HepG2 (cell line): ENCODE data around the gene ZNF627. TPM values are rescaled to one million over a fixed set of nuclear protein-coding genes. Genes with fewer than 3 reads are reported as not detected.

Experiments
- ATAC-seq: fragments of 200-7000 bp; cut with Tn5 transposase; 3 replicates; pipeline ENCODE4 v1.9.1; 2020; ENCODE audit warnings: mild to moderate bottlenecking, moderate library complexity
- BruUV-seq: library from RNA; stranded (reverse); fragments of 400-500 nt; replicated peaks from 2 replicates; lab custom pipeline; 2021; lab: Mats Ljungman, UMichigan
- CTCF ChIA-PET: fragments of 300-600 bp; formaldehyde crosslinking; extraction: SDS; loops from one replicate; lab custom pipeline; 2021; ENCODE audit warnings: low total read pairs, inconsistent platforms, low intra/inter-chr PET ratio; lab: Yijun Ruan, JAX
- POLR2A ChIA-PET: fragments of 350-600 bp; sonication (Branson Sonifier 250); formaldehyde crosslinking; loops from one replicate; lab custom pipeline; 2020; ENCODE audit warnings: antibody characterized with exemption, inconsistent platforms; lab: Yijun Ruan, JAX
- DNase-seq: peaks from one replicate; pipeline ENCODE4 v3.0.0-alpha.2; 2015; ENCODE audit warnings: low spot score
- FAIRE-seq: peaks from 3 replicates; lab custom pipeline; 2011; peaks lifted over from hg19 to GRCh38; lab: Jason Lieb, UNC
- H2AFZ ChIP-seq: one replicate; pipeline ENCODE4 v1.6.1; 2011; ENCODE audit warnings: low read length, inconsistent platforms
- H3K27ac ChIP-seq: fragments of 300-600 bp; 3 replicates; pipeline ENCODE4 v1.8.0; 2011; ENCODE audit warnings: mixed run types, mild to moderate bottlenecking, mixed read lengths, low read length, inconsistent platforms; ENCODE audit not compliant: insufficient read depth; ENCODE audit errors: extremely low read length
- H3K27me3 ChIP-seq, 2 experiments: fragments of 200-600 bp in 1 of 2; 2 replicates in 1 of 2; 3 replicates in 1 of 2; pipeline versions ENCODE4 v1.6.0 to v1.8.0; 2011; ENCODE audit warnings: low read length in 2 of 2, mild to moderate bottlenecking in 2 of 2, moderate library complexity in 2 of 2, inconsistent platforms in 1 of 2; ENCODE audit not compliant: insufficient read depth in 2 of 2, control insufficient read depth in 1 of 2
- H3K36me3 ChIP-seq, 2 experiments: fragments of 200-600 bp in 1 of 2; replicated peaks in 1 of 2; 2 replicates in 1 of 2; 3 replicates in 1 of 2; pipeline versions ENCODE4 v1.5.1 to v1.8.0; 2011; ENCODE audit warnings: low read length in 2 of 2, inconsistent platforms in 1 of 2; ENCODE audit not compliant: insufficient read depth in 2 of 2, control insufficient read depth in 1 of 2
- H3K4me1 ChIP-seq: 2 replicates; pipeline ENCODE4 v1.5.1; 2012; ENCODE audit warnings: low read length, inconsistent platforms; ENCODE audit not compliant: insufficient read depth
- H3K4me2 ChIP-seq: 2 replicates; pipeline ENCODE4 v1.6.0; 2011; ENCODE audit warnings: low read depth, low read length, inconsistent platforms
- H3K4me3 ChIP-seq, 3 experiments: fragments of 200-600 bp in 1 of 3; sonication (generic), shearing (Covaris generic) in 1 of 3; replicated peaks in 1 of 3; 2 replicates each; pipeline ENCODE4 v1.5.1; 2011 to 2016; ENCODE audit warnings: low read length in 3 of 3, inconsistent platforms in 2 of 3, low read depth in 2 of 3, mild to moderate bottlenecking in 2 of 3, control low read depth in 1 of 3, mixed read lengths in 1 of 3; ENCODE audit not compliant: insufficient read depth in 1 of 3
- H3K79me2 ChIP-seq: one replicate; pipeline ENCODE4 v1.6.1; 2011; ENCODE audit warnings: low read length, inconsistent platforms; ENCODE audit not compliant: insufficient read depth
- H3K9ac ChIP-seq: 2 replicates; pipeline ENCODE4 v1.6.0; 2011; ENCODE audit warnings: mild to moderate bottlenecking, low read depth, low read length, inconsistent platforms; ENCODE audit not compliant: insufficient read depth
- H3K9me3 ChIP-seq: 2 replicates; pipeline ENCODE4 v1.5.1; 2012; ENCODE audit warnings: mild to moderate bottlenecking, low read length
- H4K20me1 ChIP-seq: 2 replicates; pipeline ENCODE4 v1.6.0; 2011; ENCODE audit warnings: inconsistent platforms, mild to moderate bottlenecking, low read length, moderate library complexity; ENCODE audit not compliant: insufficient read depth
- GZF1 ChIP-seq: sonication (generic); formaldehyde crosslinking; IDR thresholded peaks from 2 replicates; pipeline ENCODE4 v1.5.1; 2020; ENCODE audit warnings: mild to moderate bottlenecking, missing genetic modification reagents
- HDAC2 ChIP-seq: sonication (generic); formaldehyde crosslinking; IDR thresholded peaks from 2 replicates; pipeline ENCODE4 v1.4.0; 2020; ENCODE audit warnings: missing genetic modification reagents
- JUND ChIP-seq: sonication (generic); formaldehyde crosslinking; IDR thresholded peaks from 2 replicates; pipeline ENCODE4 v1.8.0; 2022; ENCODE audit warnings: mild to moderate bottlenecking, missing genetic modification reagents
- KAT2B ChIP-seq: fragments of 150-350 bp; IDR thresholded peaks from 2 replicates; pipeline ENCODE4 v1.6.1; 2014; ENCODE audit warnings: low read depth, low read length, borderline replicate concordance
- MTF1 ChIP-seq: sonication (generic); formaldehyde crosslinking; IDR thresholded peaks from 2 replicates; pipeline ENCODE4 v1.5.0; 2020; ENCODE audit warnings: missing genetic modification reagents
- NRL ChIP-seq: sonication (generic); formaldehyde crosslinking; IDR thresholded peaks from 2 replicates; pipeline ENCODE4 v1.5.0; 2020; ENCODE audit warnings: missing genetic modification reagents, mild to moderate bottlenecking, moderate library complexity, borderline replicate concordance
- SOX13 ChIP-seq, 3 experiments: fragments of 450-650 bp in 1 of 3; sonication (generic) in 1 of 3; formaldehyde crosslinking in 1 of 3; IDR thresholded peaks in 2 of 3; conservative IDR thresholded peaks in 1 of 3; 2 replicates each; pipeline versions ENCODE4 v1.5.0 to v1.6.1; 2016 to 2020; ENCODE audit warnings: antibody characterized with exemption in 1 of 3, mild to moderate bottlenecking in 1 of 3, missing compliant biosample characterization in 1 of 3, missing genetic modification reagents in 1 of 3, moderate library complexity in 1 of 3
- SOX6 ChIP-seq, 2 experiments: fragments of 450-650 bp in 1 of 2; sonication (generic) in 1 of 2; formaldehyde crosslinking in 1 of 2; IDR thresholded peaks; 2 replicates each; pipeline versions ENCODE4 v1.4.0 to v1.6.1; 2017 to 2020; ENCODE audit warnings: antibody characterized with exemption in 1 of 2, mild to moderate bottlenecking in 1 of 2, missing genetic modification reagents in 1 of 2
- ZNF143 ChIP-seq: sonication (generic); formaldehyde crosslinking; IDR thresholded peaks from 2 replicates; pipeline ENCODE4 v1.4.0; 2020; ENCODE audit warnings: missing genetic modification reagents
- ZNF572 ChIP-seq: sonication (generic); formaldehyde crosslinking; IDR thresholded peaks from 2 replicates; pipeline ENCODE4 v1.5.1; 2020; ENCODE audit warnings: mild to moderate bottlenecking, missing genetic modification reagents
- ZNF75D ChIP-seq: sonication (generic); formaldehyde crosslinking; IDR thresholded peaks from 2 replicates; pipeline ENCODE4 v1.8.1; 2023; ENCODE audit warnings: missing genetic modification reagents, mild to moderate bottlenecking, borderline replicate concordance
- ZSCAN29 ChIP-seq: sonication (generic); formaldehyde crosslinking; conservative IDR thresholded peaks from 2 replicates; pipeline ENCODE4 v1.4.0; 2020; ENCODE audit warnings: mild to moderate bottlenecking, missing genetic modification reagents
- WGBS: methylation state at CpG from one replicate; pipeline ENCODE4 v1.1.6; 2017; ENCODE audit warnings: low lambda C conversion rate; 5-methylcytosine and 5-hydroxymethylcytosine counted together
- in situ Hi-C: cut with HindIII; loops from 2 replicates; pipeline ENCODE4 v1.10.0; 2017; ENCODE audit warnings: low pct_unique_long_range_greater_than_20kb; ENCODE audit not compliant: extremely low pct_ligation_motif_present
- intact Hi-C: fragments of 100-400 bp; cut with micrococcal nuclease; formaldehyde crosslinking; loops from one replicate; pipeline ENCODE4 v1.10.0; 2022; ENCODE audit not compliant: unreplicated experiment
- polyA plus RNA-seq, 8 experiments: library from polyadenylated mRNA; depleted of rRNA in 3 of 8; stranded (reverse) in 7 of 8; unstranded in 1 of 8; fragments of >200 nt; fragmentation: Illumina TruSeq in 4 of 8; extraction: Trizol in 4 of 8; gene quantifications; 2 replicates each; pipeline versions ENCODE4 v1.2.1 to v1.2.3, GENCODE V29; 2011 to 2016; ENCODE audit warnings: low read depth in 4 of 8, missing spikeins in 1 of 8, mixed read lengths in 1 of 8; ENCODE audit not compliant: insufficient read depth in 1 of 8
- total RNA-seq, 5 experiments: library from RNA; depleted of rRNA; stranded (reverse); fragments of >200 nt; fragmentation: Illumina TruSeq; extraction: Trizol; gene quantifications; 2 replicates each; pipeline ENCODE4 v1.2.3, GENCODE V29; 2016; ENCODE audit warnings: low read depth in 1 of 5

Gene ZNF627
- total and polyA plus RNA-seq, 2 of the 13 experiments (the other 11 are each of a cell fraction or from before 2014, with no cell fraction given) = 4.2 to 12.7 TPM

- TF ChIP-seq ZNF75D (no peak), SOX13 (IDR thresholded peaks at IDR 0.05) (no peak), SOX13 (CRISPR knock-in tag; conservative IDR thresholded peaks at IDR 0.05 in 1 of 2, IDR thresholded peaks at IDR 0.05 in 1 of 2) (peak in 1 of 2 experiments; percentile 64; a peak in 2 of 4 replicates), KAT2B (no peak), ZSCAN29 (no peak), SOX6 (IDR thresholded peaks at IDR 0.05) (no peak), SOX6 (CRISPR knock-in tag; IDR thresholded peaks at IDR 0.05) (peak; percentile 75)
These were observed 60.0 kb downstream of the ZNF627 start (continued) for GRCh38 chr19:11657307-11657706.

DNA sequence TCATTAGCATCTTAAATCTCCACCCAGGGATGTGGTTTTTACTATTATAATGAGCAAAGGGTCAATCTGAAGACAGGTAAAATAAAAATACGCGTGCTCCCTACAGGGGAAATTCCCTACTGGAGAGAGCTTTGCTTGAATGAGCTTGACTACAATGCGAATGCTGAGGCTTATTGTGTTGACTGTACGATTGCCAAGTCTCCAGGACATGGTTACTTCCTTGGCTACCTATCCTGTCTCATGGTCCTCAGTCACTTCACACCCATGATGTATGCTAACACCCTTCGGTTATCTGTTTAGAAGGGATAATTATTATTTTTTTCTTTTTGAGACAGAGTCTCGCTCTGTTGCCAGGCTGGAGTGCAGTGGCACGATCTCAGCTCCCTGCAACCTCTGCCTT lies 61.7 kb downstream of the ZNF627 start:
- Histone ChIP-seq H3K27me3 (no peaks in the 10 kb centered on the region), H3K9me3 (no peaks in the 10 kb centered on the region), H3K4me2 (no peak overlapping the region), H2AFZ (no peak overlapping the region), H4K20me1 (no peaks in the 10 kb centered on the region), H3K4me1 (peaks cover 11% of the 10 kb centered on the region), H3K36me3 (no peaks in the 10 kb centered on the region), H3K27ac (no peak overlapping the region), H3K79me2 (no peaks in the 10 kb centered on the region), H3K4me3 (no peak overlapping the region)
- DNase-seq = no peak
- no TSS peak for BruUV-seq
- 91% methylated on average over 7 of the region's 7 CpGs for WGBS
- ATAC-seq = no peak
- intact Hi-C loops = no loop called here
- TF ChIP-seq GZF1 (CRISPR knock-in tag) (no peak), ZNF143 (CRISPR knock-in tag) (no peak), ZNF572 (CRISPR knock-in tag) (no peak), MTF1 (CRISPR knock-in tag) (no peak), NRL (CRISPR knock-in tag) (no peak), HDAC2 (CRISPR knock-in tag) (no peak), JUND (CRISPR knock-in tag) (no peak)
- TF ChIP-seq, all 625 proteins: peak for 0
- no peak overlapping the region for H3K9ac ChIP-seq
- no peak for FAIRE-seq
- POLR2A ChIA-PET = no interaction called here
- CTCF ChIA-PET = interaction anchor here (0.8 kb wide), 1 partner anchor 126 kb away, joined by 5 read pairs; no protein-coding TSS in a partner anchor
- in situ Hi-C loops = no loop called here
